Subcutaneous abdominal adipose tissue (tissue), 5 donors: ENCODE data around the gene APOB.

Experiments
- H3K27ac ChIP-seq: one replicate; pipeline ENCODE4 v1.7.0; 2013; ENCODE audit warnings: low read depth, mild to moderate bottlenecking, inconsistent platforms, low read length, moderate library complexity
- H3K27me3 ChIP-seq, 5 donors: one replicate each; pipeline ENCODE4 v1.7.0; 2013; ENCODE audit warnings: low read length in 5 of 5, inconsistent platforms in 1 of 5; ENCODE audit not compliant: control insufficient read depth in 5 of 5, insufficient read depth in 4 of 5
- H3K36me3 ChIP-seq, 5 donors: one replicate each; pipeline ENCODE4 v1.7.0; 2013; ENCODE audit warnings: low read length in 5 of 5; ENCODE audit not compliant: control insufficient read depth in 5 of 5, insufficient read depth in 5 of 5
- H3K4me1 ChIP-seq, 5 donors: one replicate each; pipeline ENCODE4 v1.7.0; 2013; ENCODE audit warnings: low read length in 5 of 5, mild to moderate bottlenecking in 3 of 5, moderate library complexity in 1 of 5; ENCODE audit not compliant: control insufficient read depth in 5 of 5, insufficient read depth in 5 of 5
- H3K4me3 ChIP-seq, 5 donors: one replicate each; pipeline ENCODE4 v1.7.0; 2013; ENCODE audit warnings: low read length in 5 of 5, low read depth in 1 of 5
- H3K9ac ChIP-seq, 5 donors: one replicate each; pipeline ENCODE4 v1.7.0; 2013; ENCODE audit warnings: low read length in 5 of 5, mild to moderate bottlenecking in 4 of 5, moderate library complexity in 3 of 5
- H3K9me3 ChIP-seq, 5 donors: one replicate each; pipeline ENCODE4 v1.7.0; 2013; ENCODE audit warnings: low read length in 5 of 5; ENCODE audit not compliant: control insufficient read depth in 5 of 5
- donor health status: healthy.
- donor health status: healthy.
- donor health status: healthy.
- donor health status: healthy.
- donor health status: healthy.

The APOB gene

GRCh38 chr2:21010813-21011439 lies 32.9 kb downstream of the APOB start:
- H3K27ac ChIP-seq: no peak overlapping the region
- H3K27me3 ChIP-seq: no peaks in the 10 kb centered on the region
- H3K9me3 ChIP-seq: peaks cover 0 to 2% (median 0%) of the 10 kb centered on the region in 5 donors
- H3K4me1 ChIP-seq: no peaks in the 10 kb centered on the region
- no peak overlapping the region for H3K9ac ChIP-seq
- H3K4me3 ChIP-seq: no peak overlapping the region
- H3K36me3 ChIP-seq: peaks cover 0 to 25% (median 14%) of the 10 kb centered on the region in 5 donors

GRCh38 chr2:21009662-21010225 lies 34.1 kb downstream of the APOB start:
- Histone ChIP-seq H3K9me3 (peaks cover 0 to 2% (median 0%) of the 10 kb centered on the region in 5 donors), H3K36me3 (peaks cover 0 to 20% (median 14%) of the 10 kb centered on the region in 5 donors), H3K4me3 (no peak overlapping the region), H3K27me3 (no peaks in the 10 kb centered on the region), H3K9ac (no peak overlapping the region), H3K27ac (no peak overlapping the region), H3K4me1 (no peaks in the 10 kb centered on the region)

- peaks cover 0 to 2% (median 0%) of the 10 kb centered on the region in 5 donors for H3K9me3 ChIP-seq
- no peak overlapping the region for H3K4me3 ChIP-seq
- H3K27me3 ChIP-seq: no peaks in the 10 kb centered on the region
- no peaks in the 10 kb centered on the region for H3K4me1 ChIP-seq
- no peak overlapping the region for H3K9ac ChIP-seq
- H3K27ac ChIP-seq: no peak overlapping the region
- H3K36me3 ChIP-seq: peaks cover 0 to 21% (median 14%) of the 10 kb centered on the region in 5 donors
These were observed 34.8 kb downstream of the APOB start for GRCh38 chr2:21008790-21009661.

- Histone ChIP-seq H3K27ac (no peak overlapping the region), H3K9me3 (peaks cover 0 to 2% (median 0%) of the 10 kb centered on the region in 5 donors)
These were observed 35.7 kb downstream of the APOB start for GRCh38 chr2:21008014-21008789.

GRCh38 chr2:21007129-21008013 lies 36.5 kb downstream of the APOB start:
- Histone ChIP-seq H3K27me3 (no peaks in the 10 kb centered on the region), H3K9ac (no peak overlapping the region), H3K36me3 (peaks cover 0 to 17% (median 8%) of the 10 kb centered on the region in 5 donors), H3K4me3 (no peak overlapping the region), H3K4me1 (no peaks in the 10 kb centered on the region), H3K9me3 (peaks cover 0 to 2% (median 0%) of the 10 kb centered on the region in 5 donors), H3K27ac (no peak overlapping the region)

More at GRCh38 chr2:21008014-21008789, 35.7 kb downstream of the APOB start:
- no peak overlapping the region for H3K9ac ChIP-seq
- no peaks in the 10 kb centered on the region for H3K4me1 ChIP-seq
- no peak overlapping the region for H3K4me3 ChIP-seq
- peaks cover 0 to 21% (median 11%) of the 10 kb centered on the region in 5 donors for H3K36me3 ChIP-seq
- no peaks in the 10 kb centered on the region for H3K27me3 ChIP-seq

DNA sequence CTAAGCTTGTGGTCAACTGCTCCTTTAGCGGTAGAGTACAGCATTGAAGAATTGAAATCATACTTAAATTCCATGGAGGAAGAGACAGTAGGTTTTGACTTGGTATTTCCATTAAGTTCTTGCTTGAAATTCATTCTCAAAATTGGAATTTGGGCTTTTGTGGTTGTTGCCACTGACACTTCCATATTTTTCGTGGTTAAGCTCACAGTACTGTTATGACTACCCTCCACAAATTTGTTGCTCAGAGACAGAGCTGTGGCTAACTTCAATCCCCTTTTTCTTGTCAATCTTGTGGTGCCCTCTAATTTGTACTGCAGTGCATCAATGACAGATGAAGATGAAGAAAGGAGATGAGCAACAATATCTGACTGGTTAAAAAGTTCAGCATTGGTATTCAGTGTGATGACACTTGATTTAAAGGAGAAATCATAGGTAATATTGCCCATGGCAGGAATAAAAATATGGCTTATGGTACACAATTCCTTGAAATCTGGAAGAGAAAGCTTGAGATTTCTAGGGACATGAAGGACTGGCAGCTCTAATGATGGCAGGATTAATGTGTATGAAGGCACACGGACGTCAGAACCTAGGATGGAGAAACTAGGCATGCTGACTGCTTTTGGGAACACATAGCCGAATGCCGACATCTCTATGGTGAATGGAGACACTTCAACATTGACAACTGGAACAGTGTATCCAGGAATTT lies 37.3 kb downstream of the APOB start:
- Histone ChIP-seq H3K4me3 (no peak overlapping the region), H3K27ac (no peak overlapping the region), H3K4me1 (no peaks in the 10 kb centered on the region), H3K36me3 (peaks cover 0 to 10% (median 3%) of the 10 kb centered on the region in 5 donors), H3K9me3 (peaks cover 0 to 2% (median 0%) of the 10 kb centered on the region in 5 donors), H3K9ac (no peak overlapping the region), H3K27me3 (no peaks in the 10 kb centered on the region)

DNA sequence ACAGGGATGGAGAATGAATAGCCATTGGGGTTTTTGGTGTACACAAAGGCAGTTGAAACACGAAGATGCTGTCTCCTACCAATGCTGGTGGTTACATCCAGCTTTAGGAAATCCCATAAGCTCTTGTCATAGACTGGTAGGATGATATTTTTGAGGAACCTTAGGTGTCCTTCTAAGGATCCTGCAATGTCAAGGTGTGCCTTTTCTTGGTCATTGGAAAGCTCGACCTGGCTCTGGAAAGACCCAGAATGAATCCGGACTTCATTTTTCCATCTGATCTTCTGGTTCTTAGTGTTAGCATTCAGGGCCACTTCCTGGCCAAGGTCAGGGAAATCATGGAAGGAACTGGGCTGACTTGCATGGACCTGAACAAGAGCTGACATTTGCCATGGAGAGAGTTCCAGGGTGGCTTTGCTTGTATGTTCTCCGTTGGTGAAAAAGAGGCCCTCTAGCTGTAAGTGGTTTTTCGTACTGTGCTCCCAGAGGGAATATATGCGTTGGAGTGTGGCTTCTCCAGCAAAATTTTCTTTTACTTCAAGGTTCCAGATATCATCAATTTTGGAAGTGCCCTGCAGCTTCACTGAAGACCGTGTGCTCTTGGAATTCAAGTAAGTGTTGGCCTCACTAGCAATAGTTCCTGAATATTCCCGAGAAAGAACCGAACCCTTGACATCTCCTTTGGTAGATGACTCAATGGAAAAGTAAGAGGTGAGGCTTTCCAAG lies 38.0 kb downstream of the APOB start:
- Histone ChIP-seq H3K9ac (no peak overlapping the region), H3K27ac (no peak overlapping the region), H3K4me3 (no peak overlapping the region), H3K27me3 (no peaks in the 10 kb centered on the region), H3K36me3 (peaks cover 0 to 6% (median 3%) of the 10 kb centered on the region in 5 donors), H3K4me1 (no peaks in the 10 kb centered on the region), H3K9me3 (peaks cover 0 to 2% (median 0%) of the 10 kb centered on the region in 5 donors)

DNA sequence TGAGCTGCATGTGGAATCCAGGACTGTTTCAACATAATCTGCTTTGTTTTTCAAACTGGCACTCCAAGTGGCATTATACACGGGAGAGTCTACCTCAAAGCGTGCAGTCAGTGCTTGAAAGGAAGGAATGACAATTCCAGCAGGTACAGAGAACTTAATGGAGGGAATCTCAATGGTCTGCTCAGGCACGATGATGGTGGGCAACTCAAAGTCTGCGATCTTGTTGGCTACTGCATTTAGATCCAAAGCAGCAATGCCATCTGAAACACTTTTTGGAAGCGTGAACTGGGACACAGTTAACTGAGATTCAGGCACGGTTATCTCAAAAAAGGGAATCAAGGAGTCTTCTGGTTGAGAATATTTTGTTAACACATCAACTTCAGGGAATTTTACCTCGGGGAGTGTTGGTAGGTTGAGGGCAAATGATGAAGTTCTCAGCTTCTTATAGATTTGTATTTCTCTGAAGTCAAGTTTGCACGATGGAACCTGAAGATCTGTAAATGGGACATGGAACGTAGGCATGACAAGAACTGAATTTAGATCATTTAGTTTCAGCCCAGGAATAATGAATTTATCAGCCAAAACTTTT lies 38.7 kb downstream of the APOB start:
- H3K4me3 ChIP-seq: no peak overlapping the region
- H3K27me3 ChIP-seq: no peaks in the 10 kb centered on the region
- no peak overlapping the region for H3K9ac ChIP-seq
- H3K9me3 ChIP-seq: peaks cover 0 to 2% (median 0%) of the 10 kb centered on the region in 5 donors
- H3K36me3 ChIP-seq: peaks cover 0 to 6% (median 3%) of the 10 kb centered on the region in 5 donors
- no peaks in the 10 kb centered on the region for H3K4me1 ChIP-seq
- no peak overlapping the region for H3K27ac ChIP-seq
